ENCODE results near the gene FARP1.
A peak's percentile ranks its signal among the peaks of the same experiment; 100 is the strongest.

The FARP1 gene

GRCh38 chr13:98212763-98213162 is 69.9 kb downstream of the FARP1 start:
- TF ChIP-seq POLR2A (IDR thresholded peaks at IDR 0.05; ENCODE audit: low read depth, low read length): no peak
- no peak for DNase-seq (ENCODE audit: insufficient read length, low spot score)
- no peak for FAIRE-seq

GRCh38 chr13:98213354-98213753 is 70.5 kb downstream of the FARP1 start:
- DNase-seq (ENCODE audit: insufficient read length, low spot score) (no peak), FAIRE-seq (no peak)
- no peak for TF ChIP-seq POLR2A (IDR thresholded peaks at IDR 0.05; ENCODE audit: low read depth, low read length)

DNA sequence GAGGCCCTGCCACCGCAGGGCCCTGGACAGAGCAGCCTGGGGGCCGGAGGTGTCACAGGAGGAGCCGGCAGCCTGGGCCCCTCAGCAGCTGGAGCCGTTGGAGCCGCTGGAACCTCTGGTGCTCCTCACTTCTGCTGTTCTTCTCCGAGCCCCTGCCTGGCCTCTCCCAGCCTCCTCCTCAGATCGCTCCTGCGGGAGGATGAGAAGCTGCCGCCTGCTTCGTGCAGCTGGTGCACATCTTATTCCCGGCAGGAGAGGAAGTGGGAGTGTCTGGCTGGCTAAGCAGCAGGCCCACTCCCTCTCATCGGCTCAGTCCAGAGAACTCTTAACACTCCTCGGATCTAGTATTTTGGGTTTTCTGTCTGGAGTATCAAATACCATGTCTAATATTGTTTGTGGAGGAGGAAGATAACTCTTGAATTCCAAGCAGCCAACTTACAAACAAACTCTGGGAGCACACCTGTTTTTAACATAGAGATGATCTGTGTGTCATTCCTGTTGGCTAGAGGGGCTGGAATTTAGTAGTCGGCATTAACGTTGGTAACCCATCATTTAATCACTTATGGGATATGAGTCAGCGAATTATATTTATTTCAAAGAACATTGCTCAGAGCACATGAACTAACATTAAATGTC is 71.2 kb downstream of the FARP1 start:
- DNase-seq (ENCODE audit: insufficient read length, low spot score) (no peak), FAIRE-seq (no peak)
- no peak for TF ChIP-seq POLR2A (IDR thresholded peaks at IDR 0.05; ENCODE audit: low read depth, low read length)

GRCh38 chr13:98214707-98215106 is 71.8 kb downstream of the FARP1 start:
- FAIRE-seq (no peak), DNase-seq (ENCODE audit: insufficient read length, low spot score) (no peak)
- TF ChIP-seq POLR2A (IDR thresholded peaks at IDR 0.05; ENCODE audit: low read depth, low read length): no peak

- FAIRE-seq: no peak
- DNase-seq (ENCODE audit: insufficient read length, low spot score): no peak
- TF ChIP-seq POLR2A (IDR thresholded peaks at IDR 0.05; ENCODE audit: low read depth, low read length): no peak
These were observed 72.6 kb downstream of the FARP1 start for GRCh38 chr13:98215508-98215907.

DNA sequence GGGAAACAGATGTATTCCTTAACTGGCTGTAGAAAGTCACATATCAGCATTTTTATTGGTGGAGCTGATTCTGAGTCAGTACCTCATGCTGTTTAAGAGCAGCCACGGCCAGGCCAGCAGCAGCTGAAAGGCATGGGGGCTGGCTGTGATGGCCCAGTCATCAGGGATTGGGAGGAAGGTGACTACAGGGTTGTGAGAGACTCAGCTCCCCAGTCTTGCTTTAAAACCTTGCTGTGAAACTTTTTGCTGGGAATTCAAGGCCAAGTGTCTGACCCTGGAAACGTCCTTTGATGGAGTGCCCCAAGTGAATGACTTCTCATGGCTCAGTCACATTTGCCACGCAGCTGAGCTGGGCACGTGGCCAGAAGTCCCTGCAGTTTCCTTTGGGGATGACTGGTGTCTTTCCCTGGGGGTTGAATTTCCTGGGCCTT is 73.3 kb downstream of the FARP1 start:
- peak; percentile 97 for DNase-seq (ENCODE audit: insufficient read length, low spot score)

GRCh38 chr13:98216711-98217285 is 73.9 kb downstream of the FARP1 start:
- no peak for FAIRE-seq
- no peak for DNase-seq (ENCODE audit: insufficient read length, low spot score)
- TF ChIP-seq POLR2A (IDR thresholded peaks at IDR 0.05; ENCODE audit: low read depth, low read length): no peak

More for the DNA sequence above, 73.3 kb downstream of the FARP1 start:
- TF ChIP-seq POLR2A (IDR thresholded peaks at IDR 0.05; ENCODE audit: low read depth, low read length): 0 out of 2 replicates have a peak, but pooled peaks have one; percentile 21
- peak; percentile 98 for FAIRE-seq

DNA sequence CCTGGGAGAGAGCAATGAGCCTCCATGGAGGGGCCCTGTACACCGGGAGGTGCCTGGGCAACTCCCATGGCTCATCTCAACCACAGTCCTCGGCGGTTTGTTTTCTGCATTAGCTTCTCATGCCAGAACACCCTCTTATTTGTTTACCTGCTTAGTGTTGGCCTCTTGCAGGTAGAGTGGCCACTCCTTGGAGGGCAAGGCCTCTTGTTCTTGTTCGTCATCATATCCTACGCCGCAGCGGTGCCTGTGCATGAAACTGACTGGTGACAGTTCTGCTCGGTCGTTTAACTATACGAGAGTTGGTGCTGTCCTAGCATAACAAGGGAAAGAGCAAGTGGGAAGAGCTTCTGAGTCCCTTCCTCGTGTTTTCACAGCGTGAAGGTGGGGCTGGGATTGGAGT is 74.7 kb downstream of the FARP1 start:
- no peak for DNase-seq (ENCODE audit: insufficient read length, low spot score)
- TF ChIP-seq POLR2A (IDR thresholded peaks at IDR 0.05; ENCODE audit: low read depth, low read length): no peak
- FAIRE-seq: no peak

DNA sequence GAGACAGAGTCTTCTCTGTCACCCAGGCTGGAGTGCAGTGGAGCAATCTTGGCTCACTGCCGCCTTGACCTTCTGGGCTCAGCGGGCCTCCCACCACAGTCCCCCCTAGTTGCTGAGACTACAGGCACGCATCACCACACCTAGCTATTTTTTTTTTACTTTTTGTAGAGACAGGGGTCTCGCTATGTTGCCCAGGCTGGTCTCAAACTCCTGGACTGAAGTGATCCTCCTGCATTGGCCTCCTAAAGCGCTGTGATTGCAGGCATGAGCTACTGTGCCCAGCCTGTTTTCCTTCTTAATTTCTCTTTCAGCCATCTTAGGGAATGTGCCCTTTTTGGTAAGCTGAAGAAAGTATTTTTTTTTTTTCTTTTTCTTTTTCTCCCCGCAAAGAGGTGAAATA is 76.8 kb downstream of the FARP1 start:
- FAIRE-seq (no peak), DNase-seq (ENCODE audit: insufficient read length, low spot score) (no peak)
- TF ChIP-seq POLR2A (IDR thresholded peaks at IDR 0.05; ENCODE audit: low read depth, low read length): no peak

GRCh38 chr13:98220271-98220791 is 77.4 kb downstream of the FARP1 start:
- DNase-seq (ENCODE audit: insufficient read length, low spot score) (no peak), FAIRE-seq (no peak)
- TF ChIP-seq POLR2A (IDR thresholded peaks at IDR 0.05; ENCODE audit: low read depth, low read length): no peak

DNA sequence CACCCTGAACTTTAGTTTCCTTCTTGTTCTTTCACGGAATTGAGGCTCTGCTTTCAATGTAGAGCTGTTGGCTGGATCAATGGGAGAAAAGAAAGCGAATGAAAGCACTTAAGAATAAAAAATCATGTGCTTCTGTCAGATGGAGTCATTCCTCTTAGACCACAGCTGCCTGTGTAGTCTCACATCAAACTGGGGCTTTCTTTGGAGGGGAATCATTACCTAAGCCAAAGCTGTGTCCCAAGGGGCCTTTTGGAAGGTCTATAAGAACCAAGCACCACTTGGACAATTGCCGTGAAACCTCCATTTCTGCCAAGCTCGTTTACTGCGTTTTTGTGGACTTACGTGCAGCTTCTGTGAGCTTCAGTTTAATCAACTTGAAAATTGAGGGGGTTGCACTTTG is 78.3 kb downstream of the FARP1 start:
- no peak for TF ChIP-seq POLR2A (IDR thresholded peaks at IDR 0.05; ENCODE audit: low read depth, low read length)
- DNase-seq (ENCODE audit: insufficient read length, low spot score) (no peak), FAIRE-seq (no peak)

- TF ChIP-seq POLR2A (IDR thresholded peaks at IDR 0.05; ENCODE audit: low read depth, low read length): no peak
- FAIRE-seq: peak; percentile 36
- no peak for DNase-seq (ENCODE audit: insufficient read length, low spot score)
These were observed 79.2 kb downstream of the FARP1 start for GRCh38 chr13:98222081-98222554.

- TF ChIP-seq POLR2A (IDR thresholded peaks at IDR 0.05; ENCODE audit: low read depth, low read length): no peak
- no peak for DNase-seq (ENCODE audit: insufficient read length, low spot score)
- no peak for FAIRE-seq
These were observed 79.9 kb downstream of the FARP1 start for GRCh38 chr13:98222816-98223215.

GRCh38 chr13:98223741-98224140 is 80.8 kb downstream of the FARP1 start:
- DNase-seq (ENCODE audit: insufficient read length, low spot score): no peak
- FAIRE-seq: no peak
- TF ChIP-seq POLR2A (IDR thresholded peaks at IDR 0.05; ENCODE audit: low read depth, low read length): no peak

- no peak for FAIRE-seq
- TF ChIP-seq POLR2A (IDR thresholded peaks at IDR 0.05; ENCODE audit: low read depth, low read length): no peak
These were observed 81.7 kb downstream of the FARP1 start for GRCh38 chr13:98224557-98224956.

More at GRCh38 chr13:98224557-98224956, 81.7 kb downstream of the FARP1 start:
- no peak for DNase-seq (ENCODE audit: insufficient read length, low spot score)
